HG03025 (cell line): ENCODE measurements around the gene SP1.
"Not testable (repeated sequence)": the region's sequence is repeated elsewhere in the genome, so short reads cannot be mapped to it uniquely, and the experiment has no call there.

Experiments used
- ATAC-seq: cut with Tn5 transposase; IDR thresholded peaks from one replicate; pipeline ENCODE4 v1.9.1; 2021; ENCODE audit warnings: mild to moderate bottlenecking, moderate library complexity; ENCODE audit not compliant: unreplicated experiment, low FRiP score

SP1 gene

GRCh38 chr12:53443955-53444354 is 64.0 kb downstream of the SP1 start:
- no peak for ATAC-seq

- ATAC-seq: not testable (repeated sequence)
Observed at GRCh38 chr12:53444593-53445325, 64.8 kb downstream of the SP1 start.

GRCh38 chr12:53450936-53451335 is 71.0 kb downstream of the SP1 start:
- no peak for ATAC-seq

- peak; percentile 89 for ATAC-seq
Observed at GRCh38 chr12:53451661-53452158, 71.7 kb downstream of the SP1 start, which contains the start of gene PCBP2. Gene PCBP2, plus strand, starts transcription at chr12:53452102. Its CDS starts 2,699 bp downstream, at chr12:53454801.

- ATAC-seq: peak; percentile 38
Observed at GRCh38 chr12:53452159-53453077, 72.4 kb downstream of the SP1 start.

GRCh38 chr12:53453953-53454640 is 74.1 kb downstream of the SP1 start:
- ATAC-seq: no peak

GRCh38 chr12:53454707-53455106 is 74.7 kb downstream of the SP1 start:
- no peak for ATAC-seq

GRCh38 chr12:53456654-53457366 is 76.8 kb downstream of the SP1 start:
- no peak for ATAC-seq

- ATAC-seq: no peak
Observed at GRCh38 chr12:53459097-53459496, 79.1 kb downstream of the SP1 start.

- no peak for ATAC-seq
Observed at GRCh38 chr12:53461059-53461458, 81.1 kb downstream of the SP1 start.

GRCh38 chr12:53461591-53461990 is 81.6 kb downstream of the SP1 start:
- ATAC-seq: no peak

GRCh38 chr12:53462935-53463334 is 83.0 kb downstream of the SP1 start:
- ATAC-seq: no peak

- no peak for ATAC-seq
Observed at GRCh38 chr12:53463802-53464560, 84.0 kb downstream of the SP1 start.

- ATAC-seq: no peak
Observed at GRCh38 chr12:53464685-53465418, 84.9 kb downstream of the SP1 start.

GRCh38 chr12:53465679-53466078 is 85.7 kb downstream of the SP1 start:
- no peak for ATAC-seq
